A549 (cell line): ENCODE data around the gene TSSC4. TPM values are rescaled to one million over a fixed set of nuclear protein-coding genes. Genes with fewer than 3 reads are reported as not detected.

Experiments used
- ATAC-seq, 2 experiments: fragments of 200-7000 bp in 1 of 2; fragments of >200 bp in 1 of 2; cut with Nextera tagmentation in 1 of 2; cut with Tn5 transposase in 1 of 2; 3 replicates each; pipeline versions ENCODE4 v1.8.0 to v1.9.1; 2018 to 2020; ENCODE audit warnings: mild to moderate bottlenecking in 1 of 2, moderate library complexity in 1 of 2
- CTCF ChIA-PET: fragments of 300-600 bp; sonication (Branson Sonifier 250); formaldehyde crosslinking; extraction: SDS; loops from one replicate; lab custom pipeline; 2021; ENCODE audit warnings: antibody characterized with exemption, inconsistent platforms; lab: Yijun Ruan, JAX
- POLR2A ChIA-PET: fragments of 350-600 bp; formaldehyde crosslinking; extraction: SDS; loops from one replicate; lab custom pipeline; 2021; ENCODE audit warnings: antibody characterized with exemption, inconsistent platforms; lab: Yijun Ruan, JAX
- DNase-seq, 2 experiments: peaks; one replicate each; pipeline versions ENCODE4 v3.0.0 to v3.0.0-alpha.2; 2011 to 2016; ENCODE audit warnings: low read depth in 1 of 2, low spot score in 1 of 2
- FAIRE-seq: peaks from 2 replicates; lab custom pipeline; 2011; peaks lifted over from hg19 to GRCh38; lab: Jason Lieb, UNC
- H3K27ac ChIP-seq, 2 experiments: fragments of >200 bp; sonication (Bioruptor Twin); formaldehyde crosslinking; 3 replicates each; pipeline ENCODE4 v1.5.1; 2016 to 2017
- H3K4me1 ChIP-seq: fragments of >200 bp; sonication (Bioruptor Twin); formaldehyde crosslinking; 3 replicates; pipeline ENCODE4 v1.6.1; 2016
- H3K4me2 ChIP-seq: fragments of >200 bp; sonication (Bioruptor Twin); formaldehyde crosslinking; 3 replicates; pipeline ENCODE4 v1.6.1; 2016
- H3K4me3 ChIP-seq: fragments of >200 bp; sonication (Bioruptor Twin); formaldehyde crosslinking; 3 replicates; pipeline ENCODE4 v1.5.1; 2016
- H3K9me3 ChIP-seq: fragments of >200 bp; sonication (Bioruptor Twin); formaldehyde crosslinking; 3 replicates; pipeline ENCODE4 v1.6.1; 2016
- CEBPB ChIP-seq, 2 experiments: fragments of >200 bp in 1 of 2; sonication (Bioruptor Twin) in 1 of 2; formaldehyde crosslinking in 1 of 2; IDR thresholded peaks; 2 replicates each; pipeline ENCODE4 v1.6.1; 2012 to 2016
- CHD4 ChIP-seq: fragments of 200-600 bp; sonication (generic); IDR thresholded peaks from 2 replicates; pipeline ENCODE4 v1.6.1; 2016; ENCODE audit warnings: antibody characterized with exemption, mild to moderate bottlenecking, borderline replicate concordance
- EHF ChIP-seq: fragments of 250-450 bp; sonication (Bioruptor Pico); IDR thresholded peaks from 2 replicates; pipeline ENCODE4 v1.5.0; 2020; ENCODE audit warnings: mild to moderate bottlenecking
- FOSL2 ChIP-seq, 2 experiments: fragments of 450-650 bp in 1 of 2; fragments of >200 bp in 1 of 2; sonication (Bioruptor Twin) in 1 of 2; formaldehyde crosslinking; IDR thresholded peaks; 2 replicates each; pipeline versions ENCODE4 v1.5.0 to v1.6.1; 2016 to 2020; ENCODE audit warnings: mild to moderate bottlenecking in 1 of 2, moderate library complexity in 1 of 2
- HOXA7 ChIP-seq: fragments of 250-450 bp; sonication (Bioruptor Pico); IDR thresholded peaks from 2 replicates; pipeline ENCODE4 v1.5.0; 2020; ENCODE audit warnings: mild to moderate bottlenecking, moderate library complexity
- HOXB5 ChIP-seq: fragments of 250-450 bp; sonication (Bioruptor Pico); IDR thresholded peaks from 2 replicates; pipeline ENCODE4 v1.5.0; 2020; ENCODE audit warnings: mild to moderate bottlenecking, moderate library complexity
- JUN ChIP-seq, 2 experiments: fragments of >200 bp; sonication (Bioruptor Twin); formaldehyde crosslinking; IDR thresholded peaks; 2 replicates in 1 of 2; 3 replicates in 1 of 2; pipeline ENCODE4 v1.6.1; 2016 to 2017
- KDM1A ChIP-seq: fragments of 200-600 bp; sonication (generic); IDR thresholded peaks from 2 replicates; pipeline ENCODE4 v1.6.1; 2016; ENCODE audit warnings: low read depth, mild to moderate bottlenecking
- MAZ ChIP-seq: fragments of 150-350 bp; IDR thresholded peaks from 2 replicates; pipeline ENCODE4 v1.6.1; 2014; ENCODE audit warnings: antibody characterized with exemption, low read depth, low read length, borderline replicate concordance
- NFE2L2 ChIP-seq: fragments of 150-350 bp; conservative IDR thresholded peaks from 2 replicates; pipeline ENCODE4 v1.6.1; 2014; ENCODE audit warnings: low read length
- RAD21 ChIP-seq, 2 experiments: fragments of >200 bp in 1 of 2; sonication (Bioruptor Twin) in 1 of 2; formaldehyde crosslinking in 1 of 2; IDR thresholded peaks in 1 of 2; conservative IDR thresholded peaks in 1 of 2; 2 replicates in 1 of 2; 3 replicates in 1 of 2; pipeline ENCODE4 v1.6.1; 2012 to 2018; ENCODE audit warnings: inconsistent platforms in 1 of 2
- RCOR1 ChIP-seq: fragments of 150-350 bp; IDR thresholded peaks from 2 replicates; pipeline ENCODE4 v1.6.1; 2014; ENCODE audit warnings: antibody characterized with exemption, low read length, low read depth
- TFCP2L1 ChIP-seq: fragments of 250-450 bp; sonication (Bioruptor Pico); IDR thresholded peaks from 2 replicates; pipeline ENCODE4 v1.5.0; 2021; ENCODE audit warnings: mild to moderate bottlenecking
- WGBS: methylation state at CpG from one replicate; pipeline ENCODE4 v1.1.6; 2017; ENCODE audit errors: missing lambda C conversion rate; 5-methylcytosine and 5-hydroxymethylcytosine counted together
- polyA plus RNA-seq, 4 experiments: library from polyadenylated mRNA; depleted of rRNA in 3 of 4; stranded (reverse); fragments of >200 nt; fragmentation: RNase III in 1 of 4; extraction: RNeasy Plus Mini Kit Qiagen cat#74134 plus additional on column Dnase treatment in 1 of 4; gene quantifications; 2 replicates in 3 of 4; 3 replicates in 1 of 4; pipeline ENCODE4 v1.2.3, GENCODE V29; 2011 to 2017
- TF ChIP-seq, protein P1 (sequence below): fragments of >200 bp; sonication (Bioruptor Twin); formaldehyde crosslinking; IDR thresholded peaks from 2 replicates; pipeline ENCODE4 v1.6.1; 2016
- TF ChIP-seq, protein P2 (sequence below): IDR thresholded peaks from 2 replicates; pipeline ENCODE4 v1.6.1; 2012
- TF ChIP-seq, protein P3 (sequence below): IDR thresholded peaks from 2 replicates; pipeline ENCODE4 v1.6.1; 2012
- TF ChIP-seq, protein P4 (sequence below): fragments of 450-650 bp; IDR thresholded peaks from 2 replicates; pipeline ENCODE4 v1.6.1; 2014; ENCODE audit warnings: antibody characterized with exemption

TSSC4 gene
- polyA plus RNA-seq, 2 of the 4 experiments (the other 2 are of a cell fraction) = 21.8 to 45.5 TPM

DNA sequence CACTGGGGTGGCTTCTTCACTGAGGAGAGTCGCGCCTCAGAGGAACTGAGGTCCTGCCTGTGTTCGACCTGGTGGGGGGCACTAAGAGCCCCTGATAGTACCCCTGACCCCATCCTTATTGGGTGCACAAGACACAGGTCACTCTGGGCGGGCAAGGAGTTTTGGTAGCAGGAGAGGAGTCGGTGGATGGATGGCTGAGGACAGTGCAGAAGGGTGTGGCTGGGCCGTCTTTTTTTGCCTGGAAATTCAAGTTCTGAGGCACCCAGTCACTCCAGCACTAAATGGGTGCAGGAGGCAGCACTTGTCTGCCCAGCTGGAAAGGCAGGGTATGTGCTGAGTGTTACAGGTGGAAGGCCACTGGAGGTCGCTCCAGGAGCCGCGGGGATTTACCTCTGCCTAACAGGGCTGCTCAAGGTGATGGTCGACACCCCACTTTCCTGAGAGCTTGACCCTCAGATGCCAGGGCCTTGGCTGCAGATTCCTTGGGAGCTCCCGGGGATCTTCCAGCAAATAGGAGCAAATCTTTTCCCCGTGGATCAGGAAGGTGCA lies 960 bp downstream of the TSSC4 start:
- ATAC-seq (no peak), DNase-seq (peak in 1 of 2 experiments; percentile 31), FAIRE-seq (no peak)
- WGBS = 14% methylated on average over 12 of the region's 12 CpGs
- ChIA-PET CTCF (interaction anchor here (0.9 to 31.0 kb wide), 17 partner anchors 8 to 490 kb away, joined by 3 to 903 read pairs (median 10); partner anchors contain the start of genes C11orf21 and TSPAN32), POLR2A (interaction anchor here (1.4 to 1.5 kb wide), 2 partner anchors 15 to 25 kb away, joined by 3 to 6 read pairs; no protein-coding TSS in a partner anchor)
- Histone ChIP-seq H3K27ac (peak overlapping the region; percentile 90 to 97), H3K4me2 (peak overlapping the region; percentile 96), H3K4me3 (peak overlapping the region; percentile 100), H3K4me1 (peaks cover 16% of the 10 kb centered on the region), H3K9me3 (no peaks in the 10 kb centered on the region)
- TF ChIP-seq TFCP2L1 (no peak), MAZ (no peak), CHD4 (no peak), RCOR1 (no peak), FOSL2 (IDR thresholded peaks at IDR 0.05) (no peak), FOSL2 (CRISPR knock-in tag; IDR thresholded peaks at IDR 0.05) (no peak), EHF (CRISPR knock-in tag) (no peak), HOXA7 (CRISPR knock-in tag) (no peak)
- TF ChIP-seq, protein P1, sequence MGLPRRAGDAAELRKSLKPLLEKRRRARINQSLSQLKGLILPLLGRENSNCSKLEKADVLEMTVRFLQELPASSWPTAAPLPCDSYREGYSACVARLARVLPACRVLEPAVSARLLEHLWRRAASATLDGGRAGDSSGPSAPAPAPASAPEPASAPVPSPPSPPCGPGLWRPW = no peak
- TF ChIP-seq, protein P2, sequence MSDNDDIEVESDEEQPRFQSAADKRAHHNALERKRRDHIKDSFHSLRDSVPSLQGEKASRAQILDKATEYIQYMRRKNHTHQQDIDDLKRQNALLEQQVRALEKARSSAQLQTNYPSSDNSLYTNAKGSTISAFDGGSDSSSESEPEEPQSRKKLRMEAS = no peak
- TF ChIP-seq, protein P3, sequence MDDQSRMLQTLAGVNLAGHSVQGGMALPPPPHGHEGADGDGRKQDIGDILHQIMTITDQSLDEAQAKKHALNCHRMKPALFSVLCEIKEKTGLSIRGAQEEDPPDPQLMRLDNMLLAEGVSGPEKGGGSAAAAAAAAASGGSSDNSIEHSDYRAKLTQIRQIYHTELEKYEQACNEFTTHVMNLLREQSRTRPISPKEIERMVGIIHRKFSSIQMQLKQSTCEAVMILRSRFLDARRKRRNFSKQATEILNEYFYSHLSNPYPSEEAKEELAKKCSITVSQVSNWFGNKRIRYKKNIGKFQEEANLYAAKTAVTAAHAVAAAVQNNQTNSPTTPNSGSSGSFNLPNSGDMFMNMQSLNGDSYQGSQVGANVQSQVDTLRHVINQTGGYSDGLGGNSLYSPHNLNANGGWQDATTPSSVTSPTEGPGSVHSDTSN = no peak

DNA sequence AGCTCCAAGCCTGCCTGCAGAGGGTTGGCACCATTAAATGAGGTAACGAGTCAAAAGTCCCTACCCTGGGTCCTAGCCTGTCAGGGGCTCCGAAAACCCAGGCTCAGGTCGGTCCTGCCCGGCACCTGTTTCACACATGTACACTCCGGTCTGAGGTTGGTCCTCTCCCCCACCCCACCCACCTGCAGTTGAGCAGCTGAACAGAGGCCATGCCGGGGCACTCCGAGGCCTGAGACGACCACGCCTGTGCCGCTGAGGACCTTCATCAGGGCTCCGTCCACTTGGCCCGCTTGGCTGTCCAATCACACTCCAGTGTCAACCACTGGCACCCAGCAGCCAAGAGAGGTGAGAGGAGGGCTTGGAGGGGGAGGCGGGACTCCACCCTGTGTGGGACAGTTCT lies 1.6 kb downstream of the TSSC4 start:
- ATAC-seq (no peak), DNase-seq (no peak), FAIRE-seq (no peak)
- peak overlapping the region; percentile 100 for H3K4me3 ChIP-seq
- H3K4me2 ChIP-seq = peak overlapping the region; percentile 96
- no peak for TF ChIP-seq KDM1A
- H3K9me3 ChIP-seq = no peaks in the 10 kb centered on the region
- POLR2A ChIA-PET = interaction anchor here (1.5 kb wide), 1 partner anchor 25 kb away, joined by 6 read pairs; no protein-coding TSS in a partner anchor
- H3K27ac ChIP-seq = peak overlapping the region in 1 of 2 experiments; percentile 90; a peak in 2 of 6 replicates
- WGBS = 81% methylated on average over 4 of the region's 13 CpGs
- CTCF ChIA-PET = interaction anchor here (1.9 to 31.0 kb wide), 7 partner anchors 11 to 216 kb away, joined by 9 to 903 read pairs (median 16); partner anchors contain the start of genes C11orf21 and TSPAN32
- peaks cover 16% of the 10 kb centered on the region for H3K4me1 ChIP-seq

DNA sequence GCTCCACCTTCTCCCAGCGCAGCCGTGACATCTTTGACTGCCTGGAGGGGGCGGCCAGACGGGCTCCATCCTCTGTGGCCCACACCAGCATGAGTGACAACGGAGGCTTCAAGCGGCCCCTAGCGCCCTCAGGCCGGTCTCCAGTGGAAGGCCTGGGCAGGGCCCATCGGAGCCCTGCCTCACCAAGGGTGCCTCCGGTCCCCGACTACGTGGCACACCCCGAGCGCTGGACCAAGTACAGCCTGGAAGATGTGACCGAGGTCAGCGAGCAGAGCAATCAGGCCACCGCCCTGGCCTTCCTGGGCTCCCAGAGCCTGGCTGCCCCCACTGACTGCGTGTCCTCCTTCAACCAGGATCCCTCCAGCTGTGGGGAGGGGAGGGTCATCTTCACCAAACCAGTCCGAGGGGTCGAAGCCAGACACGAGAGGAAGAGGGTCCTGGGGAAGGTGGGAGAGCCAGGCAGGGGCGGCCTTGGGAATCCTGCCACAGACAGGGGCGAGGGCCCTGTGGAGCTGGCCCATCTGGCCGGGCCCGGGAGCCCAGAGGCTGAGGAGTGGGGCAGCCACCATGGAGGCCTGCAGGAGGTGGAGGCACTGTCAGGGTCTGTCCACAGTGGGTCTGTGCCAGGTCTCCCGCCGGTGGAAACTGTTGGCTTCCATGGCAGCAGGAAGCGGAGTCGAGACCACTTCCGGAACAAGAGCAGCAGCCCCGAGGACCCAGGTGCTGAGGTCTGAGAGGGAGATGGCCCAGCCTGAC lies 2.5 kb downstream of the TSSC4 start:
- Histone ChIP-seq H3K27ac (no peak overlapping the region), H3K4me2 (no peak overlapping the region), H3K4me1 (peaks cover 16% of the 10 kb centered on the region), H3K9me3 (no peaks in the 10 kb centered on the region), H3K4me3 (no peak overlapping the region)
- TF ChIP-seq RAD21 (conservative IDR thresholded peaks at IDR 0.05 in 1 of 2, IDR thresholded peaks at IDR 0.05 in 1 of 2) (no peak), NFE2L2 (no peak), HOXB5 (CRISPR knock-in tag) (no peak), CEBPB (IDR thresholded peaks at IDR 0.05) (no peak), JUN (IDR thresholded peaks at IDR 0.05) (no peak)
- TF ChIP-seq, protein P4, sequence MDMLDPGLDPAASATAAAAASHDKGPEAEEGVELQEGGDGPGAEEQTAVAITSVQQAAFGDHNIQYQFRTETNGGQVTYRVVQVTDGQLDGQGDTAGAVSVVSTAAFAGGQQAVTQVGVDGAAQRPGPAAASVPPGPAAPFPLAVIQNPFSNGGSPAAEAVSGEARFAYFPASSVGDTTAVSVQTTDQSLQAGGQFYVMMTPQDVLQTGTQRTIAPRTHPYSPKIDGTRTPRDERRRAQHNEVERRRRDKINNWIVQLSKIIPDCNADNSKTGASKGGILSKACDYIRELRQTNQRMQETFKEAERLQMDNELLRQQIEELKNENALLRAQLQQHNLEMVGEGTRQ = no peak
- no peak for FAIRE-seq
- ChIA-PET CTCF (interaction anchor here (0.6 to 31.0 kb wide), 6 partner anchors 16 to 205 kb away, joined by 3 to 903 read pairs (median 12); partner anchors contain the start of genes C11orf21 and TSPAN32), POLR2A (interaction anchor here (1.1 to 1.5 kb wide), 3 partner anchors 25 to 526 kb away, joined by 3 to 6 read pairs (median 3); partner anchors contain the start of gene PHLDA2)
- no peak for DNase-seq
- ATAC-seq = no peak
- 95% methylated on average over 14 of the region's 31 CpGs for WGBS
